ENCODE data around the gene MOCS1. TPM values are rescaled to one million over a fixed set of nuclear protein-coding genes. Genes with fewer than 3 reads are reported as not detected.

MOCS1 gene
- total and polyA plus RNA-seq, 2 experiments from 2014 or later, result 17.2 to 28.1 TPM

GRCh38 chr6:39983193-39983592 lies 48.9 kb upstream of the MOCS1 start (continued):
- no peak for TF ChIP-seq ETS1 (IDR thresholded peaks at IDR 0.05)

DNA sequence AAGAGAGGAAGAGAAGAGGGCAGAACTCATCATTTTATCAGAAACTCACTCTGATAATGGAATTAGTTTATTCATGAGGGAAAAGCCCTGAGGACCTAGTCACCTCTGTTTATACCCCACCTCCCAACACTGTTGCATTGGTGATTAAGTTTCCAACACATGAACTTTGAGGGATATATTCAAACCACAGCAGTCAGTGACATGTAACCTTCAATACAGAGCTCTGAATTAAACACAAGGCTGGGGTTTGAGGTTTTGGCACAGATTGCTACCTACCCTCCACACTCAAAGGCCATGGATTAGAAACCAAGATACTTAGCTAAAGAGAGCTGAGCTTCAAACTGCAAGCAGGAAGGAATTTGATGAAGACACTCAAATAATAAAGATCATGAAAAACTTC lies 48.5 kb upstream of the MOCS1 start:
- no peaks in the 10 kb centered on the region for H3K79me2 ChIP-seq (replicated peaks; ENCODE audit: insufficient read depth)
- H4K20me1 ChIP-seq (replicated peaks; ENCODE audit: insufficient read depth), result no peaks in the 10 kb centered on the region
- no peaks in the 10 kb centered on the region for H3K36me3 ChIP-seq (ENCODE audit: insufficient read depth)
- Mint-ChIP-seq H3K4me1 (peaks cover 9% of the 10 kb centered on the region; the same call in 2 of the 3 replicates), H3K36me3 (ENCODE audit: low read depth) (no peaks in the 10 kb centered on the region), H3K4me3 (no peak overlapping the region), H3K9me3 (no peaks in the 10 kb centered on the region), H3K27ac (no peak overlapping the region), H3K27me3 (ENCODE audit: insufficient read depth, low read depth, poor library complexity) (peaks cover 4% of the 10 kb centered on the region)
- ATAC-seq (no peak), DNase-seq (ENCODE audit: low spot score) (no peak)
- no peak overlapping the region for H3K27ac ChIP-seq (ENCODE audit: low read depth)
- H3K9me2 ChIP-seq (ENCODE audit: insufficient read depth), result peaks cover 11% of the 10 kb centered on the region; the same call in 1 of the 2 replicates
- TF ChIP-seq, protein P1, sequence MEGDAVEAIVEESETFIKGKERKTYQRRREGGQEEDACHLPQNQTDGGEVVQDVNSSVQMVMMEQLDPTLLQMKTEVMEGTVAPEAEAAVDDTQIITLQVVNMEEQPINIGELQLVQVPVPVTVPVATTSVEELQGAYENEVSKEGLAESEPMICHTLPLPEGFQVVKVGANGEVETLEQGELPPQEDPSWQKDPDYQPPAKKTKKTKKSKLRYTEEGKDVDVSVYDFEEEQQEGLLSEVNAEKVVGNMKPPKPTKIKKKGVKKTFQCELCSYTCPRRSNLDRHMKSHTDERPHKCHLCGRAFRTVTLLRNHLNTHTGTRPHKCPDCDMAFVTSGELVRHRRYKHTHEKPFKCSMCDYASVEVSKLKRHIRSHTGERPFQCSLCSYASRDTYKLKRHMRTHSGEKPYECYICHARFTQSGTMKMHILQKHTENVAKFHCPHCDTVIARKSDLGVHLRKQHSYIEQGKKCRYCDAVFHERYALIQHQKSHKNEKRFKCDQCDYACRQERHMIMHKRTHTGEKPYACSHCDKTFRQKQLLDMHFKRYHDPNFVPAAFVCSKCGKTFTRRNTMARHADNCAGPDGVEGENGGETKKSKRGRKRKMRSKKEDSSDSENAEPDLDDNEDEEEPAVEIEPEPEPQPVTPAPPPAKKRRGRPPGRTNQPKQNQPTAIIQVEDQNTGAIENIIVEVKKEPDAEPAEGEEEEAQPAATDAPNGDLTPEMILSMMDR (conservative IDR thresholded peaks at IDR 0.05; ENCODE audit: low read depth in 2 of 2), result no peak
- TF ChIP-seq, protein P2, sequence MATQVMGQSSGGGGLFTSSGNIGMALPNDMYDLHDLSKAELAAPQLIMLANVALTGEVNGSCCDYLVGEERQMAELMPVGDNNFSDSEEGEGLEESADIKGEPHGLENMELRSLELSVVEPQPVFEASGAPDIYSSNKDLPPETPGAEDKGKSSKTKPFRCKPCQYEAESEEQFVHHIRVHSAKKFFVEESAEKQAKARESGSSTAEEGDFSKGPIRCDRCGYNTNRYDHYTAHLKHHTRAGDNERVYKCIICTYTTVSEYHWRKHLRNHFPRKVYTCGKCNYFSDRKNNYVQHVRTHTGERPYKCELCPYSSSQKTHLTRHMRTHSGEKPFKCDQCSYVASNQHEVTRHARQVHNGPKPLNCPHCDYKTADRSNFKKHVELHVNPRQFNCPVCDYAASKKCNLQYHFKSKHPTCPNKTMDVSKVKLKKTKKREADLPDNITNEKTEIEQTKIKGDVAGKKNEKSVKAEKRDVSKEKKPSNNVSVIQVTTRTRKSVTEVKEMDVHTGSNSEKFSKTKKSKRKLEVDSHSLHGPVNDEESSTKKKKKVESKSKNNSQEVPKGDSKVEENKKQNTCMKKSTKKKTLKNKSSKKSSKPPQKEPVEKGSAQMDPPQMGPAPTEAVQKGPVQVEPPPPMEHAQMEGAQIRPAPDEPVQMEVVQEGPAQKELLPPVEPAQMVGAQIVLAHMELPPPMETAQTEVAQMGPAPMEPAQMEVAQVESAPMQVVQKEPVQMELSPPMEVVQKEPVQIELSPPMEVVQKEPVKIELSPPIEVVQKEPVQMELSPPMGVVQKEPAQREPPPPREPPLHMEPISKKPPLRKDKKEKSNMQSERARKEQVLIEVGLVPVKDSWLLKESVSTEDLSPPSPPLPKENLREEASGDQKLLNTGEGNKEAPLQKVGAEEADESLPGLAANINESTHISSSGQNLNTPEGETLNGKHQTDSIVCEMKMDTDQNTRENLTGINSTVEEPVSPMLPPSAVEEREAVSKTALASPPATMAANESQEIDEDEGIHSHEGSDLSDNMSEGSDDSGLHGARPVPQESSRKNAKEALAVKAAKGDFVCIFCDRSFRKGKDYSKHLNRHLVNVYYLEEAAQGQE (IDR thresholded peaks at IDR 0.05; ENCODE audit: unreplicated experiment), result no peak
- TF ChIP-seq NANOG (IDR thresholded peaks at IDR 0.05; ENCODE audit: borderline replicate concordance), result no peak
- TF ChIP-seq EZH2phosphoT487 (IDR thresholded peaks at IDR 0.05; ENCODE audit: unreplicated experiment), result no peak
- no peak for TF ChIP-seq ZNF331 (CRISPR knock-in tag; IDR thresholded peaks at IDR 0.05; ENCODE audit: low read depth)
- TF ChIP-seq ZNF462 (CRISPR knock-in tag; IDR thresholded peaks at IDR 0.05), result no peak
- TF ChIP-seq ZNF114 (CRISPR knock-in tag; IDR thresholded peaks at IDR 0.05), result no peak
- TF ChIP-seq EZH2 (IDR thresholded peaks at IDR 0.05; ENCODE audit: low read depth, unreplicated experiment), result no peak
- no peak for TF ChIP-seq CREB1 (CRISPR knock-in tag; IDR thresholded peaks at IDR 0.05; ENCODE audit: low read depth)
- no peak overlapping the region for H3K4me2 ChIP-seq
- H3K4me3 ChIP-seq, result no peak overlapping the region
- H3K27me3 ChIP-seq (ENCODE audit: insufficient read depth), result no peaks in the 10 kb centered on the region
- no peaks in the 10 kb centered on the region for H3K4me1 ChIP-seq (ENCODE audit: insufficient read depth)
- no peaks in the 10 kb centered on the region for H3F3A ChIP-seq (replicated peaks; ENCODE audit: low read depth)
- H2AFZ ChIP-seq, result no peak overlapping the region
